Peyer's patch (tissue), 4 donors: ENCODE data around the gene OSTN.

Experiments
- CTCF ChIP-seq, 6 experiments: fragments of 450-650 bp in 4 of 6; fragments of 200-600 bp in 2 of 6; sonication (generic) in 1 of 6; IDR thresholded peaks; one replicate each; pipeline ENCODE4 v1.5.1; 2017 to 2019; ENCODE audit warnings: antibody characterized with exemption in 6 of 6, mild to moderate bottlenecking in 3 of 6, moderate library complexity in 1 of 6
- POLR2A ChIP-seq, 2 donors: fragments of 450-650 bp; IDR thresholded peaks; one replicate each; pipeline ENCODE4 v1.5.1; 2017; ENCODE audit warnings: antibody characterized with exemption in 2 of 2, mild to moderate bottlenecking in 2 of 2, moderate library complexity in 2 of 2

- TF ChIP-seq CTCF (IDR thresholded peaks at IDR 0.05) (no peak), POLR2A (IDR thresholded peaks at IDR 0.05) (no peak)
Observed at GRCh38 chr3:191221638-191222037, 22.6 kb downstream of the OSTN start.
